NCI-H146 treated with DMSO at 0.1 percent for 48 hours (cell line): ENCODE results near the gene ETS1.

Experiments
- DNase-seq: peaks from one replicate; lab custom pipeline; 2025; ENCODE audit not compliant: unreplicated experiment; lab: John Stamatoyannopoulos, UW

ETS1 gene

GRCh38 chr11:128491195-128491936 is 96.0 kb downstream of the ETS1 start:
- no peak for DNase-seq

GRCh38 chr11:128490092-128490491 is 97.3 kb downstream of the ETS1 start:
- no peak for DNase-seq

GRCh38 chr11:128488471-128488870 is 98.9 kb downstream of the ETS1 start:
- no peak for DNase-seq

- DNase-seq = no peak
These were observed 99.4 kb downstream of the ETS1 start for GRCh38 chr11:128487978-128488377.

GRCh38 chr11:128484172-128484571 is 103.2 kb downstream of the ETS1 start:
- DNase-seq = no peak

- DNase-seq = no peak
These were observed 104.1 kb downstream of the ETS1 start for GRCh38 chr11:128483211-128483788.

DNA sequence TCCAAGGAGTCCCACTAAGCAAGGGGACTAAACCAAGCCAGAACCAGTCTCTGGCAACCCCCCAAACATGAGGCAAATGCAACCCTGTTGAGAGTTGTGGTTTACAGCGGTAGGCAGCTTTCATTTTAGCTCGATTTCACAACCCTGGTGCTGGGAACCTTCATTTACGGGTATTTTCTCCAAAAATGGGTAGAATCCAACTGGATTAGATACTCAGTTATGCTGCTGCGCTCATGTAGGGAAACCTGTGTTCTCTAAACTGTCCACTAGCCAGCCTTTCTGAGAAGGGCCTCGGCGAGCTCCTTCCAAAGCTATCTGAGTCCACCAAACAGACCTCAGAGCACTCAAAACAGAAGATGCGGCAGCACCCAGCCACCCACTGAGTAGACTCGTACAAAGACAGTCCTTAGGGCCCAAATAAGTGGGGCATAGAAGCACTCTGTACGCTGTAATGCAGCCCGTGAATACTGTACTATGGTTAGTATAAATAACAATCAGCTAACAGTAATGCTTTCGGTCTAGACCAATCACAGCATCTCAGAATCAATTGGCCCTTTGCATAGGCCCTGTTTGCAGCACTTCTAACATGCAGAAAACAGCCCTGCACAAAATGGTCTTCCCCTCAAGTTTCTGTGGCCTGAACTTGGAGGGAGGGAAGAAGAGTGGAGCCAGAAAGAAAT is 104.7 kb downstream of the ETS1 start:
- DNase-seq = no peak

GRCh38 chr11:128482092-128482491 is 105.3 kb downstream of the ETS1 start:
- DNase-seq = no peak

- no peak for DNase-seq
These were observed 106.2 kb downstream of the ETS1 start for GRCh38 chr11:128481135-128481534.

DNA sequence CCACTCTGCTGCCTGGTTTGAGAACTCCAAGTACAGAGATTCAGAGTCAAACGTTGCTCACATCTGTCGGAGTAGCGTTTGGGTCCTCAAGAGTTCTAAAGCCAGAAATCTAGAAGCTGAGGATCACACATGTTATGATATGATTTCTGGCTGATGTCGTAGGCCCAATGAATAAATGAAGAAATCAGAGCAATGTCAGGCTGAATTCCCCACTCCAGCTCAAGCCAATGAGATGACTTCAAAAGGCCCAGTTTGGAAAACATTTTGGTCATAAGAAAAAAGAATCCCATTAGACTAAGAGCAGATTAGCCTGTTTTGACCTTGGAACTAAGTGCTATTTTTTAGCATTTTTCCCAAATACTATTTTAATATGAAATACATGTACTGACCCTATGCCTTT is 106.7 kb downstream of the ETS1 start:
- no peak for DNase-seq

GRCh38 chr11:128480066-128480465 is 107.3 kb downstream of the ETS1 start:
- no peak for DNase-seq

- no peak for DNase-seq
These were observed 108.2 kb downstream of the ETS1 start for GRCh38 chr11:128479144-128479543.

DNA sequence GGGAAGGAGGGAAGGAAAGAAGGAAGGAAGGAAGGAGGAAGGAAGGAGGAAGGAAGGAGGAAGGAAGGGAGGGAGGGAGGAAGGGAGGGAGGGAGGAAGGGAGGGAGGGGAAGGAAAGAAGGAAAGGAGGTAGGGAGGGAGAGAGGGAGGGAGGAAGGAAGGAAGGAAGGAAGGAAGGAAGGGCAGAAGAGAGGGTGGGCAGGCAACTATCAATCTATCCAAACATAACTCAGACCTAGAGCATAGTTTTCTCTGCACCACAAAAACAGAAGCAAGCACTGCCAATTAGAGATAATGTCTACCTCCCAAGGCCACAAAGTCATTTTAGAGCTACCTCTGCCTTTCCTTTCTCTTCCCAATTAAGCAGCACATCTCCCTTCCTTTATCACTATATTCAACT is 109.1 kb downstream of the ETS1 start:
- DNase-seq = no peak

DNA sequence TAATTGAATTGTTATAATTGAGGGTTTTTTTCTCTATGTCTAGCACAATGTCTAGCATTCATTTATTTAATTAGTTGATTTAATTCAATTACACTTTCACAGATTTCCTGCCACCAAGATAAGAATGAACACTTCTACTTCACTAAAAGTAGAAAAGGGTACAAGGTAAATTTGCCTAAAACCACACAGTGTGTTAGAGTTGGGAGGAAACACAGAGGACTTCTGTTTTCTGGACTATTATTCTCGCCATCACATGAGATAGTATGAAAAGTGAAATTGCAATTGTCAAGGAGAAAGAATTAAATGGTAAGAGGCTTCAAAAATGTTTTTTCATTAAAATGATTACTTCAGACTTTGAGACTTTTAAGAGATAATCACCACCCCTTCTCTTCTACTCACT is 109.5 kb downstream of the ETS1 start:
- no peak for DNase-seq

GRCh38 chr11:128477278-128477677 is 110.1 kb downstream of the ETS1 start:
- no peak for DNase-seq

DNA sequence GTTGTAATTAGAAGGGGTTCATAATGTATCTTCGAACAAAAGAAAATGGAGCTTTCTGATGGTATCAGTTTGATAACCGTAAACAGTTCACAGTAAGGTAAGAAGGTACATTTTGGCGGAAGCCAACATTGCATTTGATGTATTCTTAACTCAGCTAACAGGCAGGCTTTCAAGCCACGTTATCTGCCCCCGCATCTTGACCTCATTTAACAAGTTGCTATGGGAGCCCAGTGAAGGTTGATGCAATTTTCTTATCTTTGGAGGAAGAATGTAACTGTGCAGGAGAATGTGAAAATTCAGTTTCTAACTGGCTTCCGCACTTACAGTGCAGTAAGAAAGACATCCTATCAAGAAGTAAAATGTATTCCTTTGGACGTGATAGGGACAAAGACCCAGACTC is 110.6 kb downstream of the ETS1 start:
- DNase-seq = no peak

DNA sequence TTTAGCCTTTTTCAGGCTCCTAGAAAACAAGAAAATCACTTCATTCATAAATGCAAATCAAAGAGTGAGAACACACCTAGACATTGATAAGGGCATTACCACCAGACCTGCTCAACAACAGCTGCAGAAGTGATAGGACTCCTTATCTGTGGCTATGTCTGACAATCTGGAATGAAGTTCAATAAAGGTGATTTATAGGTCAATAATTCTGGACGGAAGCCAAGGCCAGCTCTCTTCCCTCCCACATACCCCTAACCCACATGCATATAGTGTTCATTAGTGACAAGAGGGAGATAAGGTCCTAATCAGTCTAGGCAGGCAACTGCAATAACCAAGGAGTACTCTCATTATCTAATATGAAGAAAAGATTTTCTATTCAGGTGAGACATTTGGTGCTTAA is 111.3 kb downstream of the ETS1 start:
- no peak for DNase-seq

GRCh38 chr11:128474036-128474874 is 113.1 kb downstream of the ETS1 start:
- DNase-seq = no peak

- DNase-seq = peak; percentile 33
These were observed 113.7 kb downstream of the ETS1 start for GRCh38 chr11:128473636-128474035.

- no peak for DNase-seq
These were observed 114.9 kb downstream of the ETS1 start for GRCh38 chr11:128472128-128473089.
